ENCODE data around the gene FSHR. TPM values are rescaled to one million over a fixed set of nuclear protein-coding genes. Genes with fewer than 3 reads are reported as not detected.

FSHR gene
- total RNA-seq, 1 experiment from 2014 or later = not detected

DNA sequence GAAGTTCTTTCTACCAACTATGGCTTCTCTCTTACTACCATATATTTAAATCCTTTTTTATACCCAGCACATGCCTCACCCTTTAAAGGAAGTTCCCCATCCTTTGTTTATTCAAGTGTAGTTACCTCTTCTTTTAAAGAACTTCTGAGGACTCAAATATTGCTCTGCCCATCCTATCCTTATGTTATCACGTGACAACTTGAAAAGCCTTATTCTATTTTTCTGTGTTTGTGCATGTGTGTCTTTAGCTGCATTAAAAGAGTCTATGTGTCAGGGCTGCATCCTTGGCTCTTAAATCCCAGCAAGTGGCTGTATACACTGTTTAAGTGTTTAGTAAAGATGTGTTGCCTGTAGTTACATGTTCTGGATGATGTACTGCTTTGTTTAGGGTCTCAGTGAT, 22.5 kb downstream of the FSHR start:
- BruUV-seq (replicated peaks) = no TSS peak
- no peak overlapping the region for H3K27ac ChIP-seq
- no peak overlapping the region for H2AFZ ChIP-seq
- H3K27me3 ChIP-seq (ENCODE audit: insufficient read depth, low read depth) = no peaks in the 10 kb centered on the region
- no peaks in the 10 kb centered on the region for H3K79me2 ChIP-seq (ENCODE audit: low read depth)
- no peak for DNase-seq
- no peaks in the 10 kb centered on the region for H3K4me1 ChIP-seq (replicated peaks; ENCODE audit: insufficient read depth)
- H3K9me3 ChIP-seq (ENCODE audit: insufficient read depth, low read depth) = no peaks in the 10 kb centered on the region
- CTCF ChIA-PET = no interaction called here
- H3K4me3 ChIP-seq = no peak overlapping the region
- H3K36me3 ChIP-seq (ENCODE audit: low read depth) = no peaks in the 10 kb centered on the region
- intact Hi-C loops (cut with micrococcal nuclease; ENCODE audit: unreplicated experiment) = no loop called here
- no peaks in the 10 kb centered on the region for H3F3A ChIP-seq (ENCODE audit: insufficient read depth, low read depth)
- TF ChIP-seq, protein P1, sequence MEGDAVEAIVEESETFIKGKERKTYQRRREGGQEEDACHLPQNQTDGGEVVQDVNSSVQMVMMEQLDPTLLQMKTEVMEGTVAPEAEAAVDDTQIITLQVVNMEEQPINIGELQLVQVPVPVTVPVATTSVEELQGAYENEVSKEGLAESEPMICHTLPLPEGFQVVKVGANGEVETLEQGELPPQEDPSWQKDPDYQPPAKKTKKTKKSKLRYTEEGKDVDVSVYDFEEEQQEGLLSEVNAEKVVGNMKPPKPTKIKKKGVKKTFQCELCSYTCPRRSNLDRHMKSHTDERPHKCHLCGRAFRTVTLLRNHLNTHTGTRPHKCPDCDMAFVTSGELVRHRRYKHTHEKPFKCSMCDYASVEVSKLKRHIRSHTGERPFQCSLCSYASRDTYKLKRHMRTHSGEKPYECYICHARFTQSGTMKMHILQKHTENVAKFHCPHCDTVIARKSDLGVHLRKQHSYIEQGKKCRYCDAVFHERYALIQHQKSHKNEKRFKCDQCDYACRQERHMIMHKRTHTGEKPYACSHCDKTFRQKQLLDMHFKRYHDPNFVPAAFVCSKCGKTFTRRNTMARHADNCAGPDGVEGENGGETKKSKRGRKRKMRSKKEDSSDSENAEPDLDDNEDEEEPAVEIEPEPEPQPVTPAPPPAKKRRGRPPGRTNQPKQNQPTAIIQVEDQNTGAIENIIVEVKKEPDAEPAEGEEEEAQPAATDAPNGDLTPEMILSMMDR (conservative IDR thresholded peaks at IDR 0.05) = no peak
- no peak for TF ChIP-seq EZH2 (IDR thresholded peaks at IDR 0.05; ENCODE audit: low read depth)
- no peaks in the 10 kb centered on the region for H4K20me1 ChIP-seq (ENCODE audit: insufficient read depth)
- no peaks in the 10 kb centered on the region for H3K9me2 ChIP-seq (ENCODE audit: insufficient read depth)
- H3K4me2 ChIP-seq = no peak overlapping the region
- POLR2A ChIA-PET (ENCODE audit: unreplicated experiment) = no interaction called here

DNA sequence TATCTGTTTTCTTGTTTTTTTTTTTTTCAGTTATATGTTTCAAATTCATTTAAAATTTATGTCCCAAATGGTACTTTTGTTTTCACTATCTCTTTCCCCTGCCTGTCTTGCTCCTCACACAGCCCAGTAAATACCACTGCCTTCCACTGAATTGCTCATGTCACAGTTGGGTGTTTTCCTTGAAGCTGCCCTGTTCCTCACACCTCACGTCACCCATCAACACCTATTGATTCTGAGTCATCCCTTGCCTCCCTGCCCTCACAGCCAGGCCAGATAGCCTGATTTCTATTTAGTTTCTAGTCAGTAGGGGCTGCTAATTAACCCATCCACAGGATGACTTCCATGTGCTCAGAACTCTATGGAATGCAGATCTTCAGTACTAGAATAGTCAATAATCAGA, 25.3 kb downstream of the FSHR start:
- H3F3A ChIP-seq (ENCODE audit: insufficient read depth, low read depth) = no peaks in the 10 kb centered on the region
- no peaks in the 10 kb centered on the region for H3K27me3 ChIP-seq (ENCODE audit: insufficient read depth, low read depth)
- H4K20me1 ChIP-seq (ENCODE audit: insufficient read depth) = no peaks in the 10 kb centered on the region
- DNase-seq = no peak
- no peaks in the 10 kb centered on the region for H3K36me3 ChIP-seq (ENCODE audit: low read depth)
- H3K4me2 ChIP-seq = no peak overlapping the region
- H2AFZ ChIP-seq = no peak overlapping the region
- H3K4me1 ChIP-seq (replicated peaks; ENCODE audit: insufficient read depth) = no peaks in the 10 kb centered on the region
- H3K9me2 ChIP-seq (ENCODE audit: insufficient read depth) = no peaks in the 10 kb centered on the region
- H3K4me3 ChIP-seq = no peak overlapping the region
- H3K27ac ChIP-seq = no peak overlapping the region
- POLR2A ChIA-PET (ENCODE audit: unreplicated experiment) = no interaction called here
- intact Hi-C loops (cut with micrococcal nuclease; ENCODE audit: unreplicated experiment) = no loop called here
- BruUV-seq (replicated peaks) = no TSS peak
- no peaks in the 10 kb centered on the region for H3K9me3 ChIP-seq (ENCODE audit: insufficient read depth, low read depth)
- CTCF ChIA-PET = no interaction called here
- TF ChIP-seq EZH2 (IDR thresholded peaks at IDR 0.05; ENCODE audit: low read depth) = no peak
- TF ChIP-seq, protein P1 (conservative IDR thresholded peaks at IDR 0.05) = no peak
- no peaks in the 10 kb centered on the region for H3K79me2 ChIP-seq (ENCODE audit: low read depth)

DNA sequence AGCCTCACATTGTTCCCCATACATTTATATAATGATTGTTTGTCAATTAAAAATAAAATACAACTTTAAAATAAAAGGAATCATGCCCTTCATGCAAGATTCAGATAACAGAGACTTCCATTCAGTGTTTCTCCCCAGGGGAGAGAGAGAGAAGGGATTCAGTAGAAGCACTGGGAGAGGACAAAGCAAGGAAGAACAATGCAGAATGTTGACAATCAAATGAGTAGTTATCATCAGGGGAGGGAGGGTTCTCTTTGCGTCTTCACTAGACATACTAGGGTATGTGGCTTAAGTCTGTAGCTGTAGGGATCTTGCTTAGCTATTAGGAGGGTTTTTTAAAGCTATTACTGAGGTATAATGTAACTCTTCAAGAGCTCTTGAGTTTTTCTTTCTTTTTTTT, 30.7 kb downstream of the FSHR start:
- Histone ChIP-seq H3K4me2 (no peak overlapping the region), H4K20me1 (ENCODE audit: insufficient read depth) (no peaks in the 10 kb centered on the region), H3K4me3 (no peak overlapping the region), H3K27ac (no peak overlapping the region), H3F3A (ENCODE audit: insufficient read depth, low read depth) (no peaks in the 10 kb centered on the region), H3K36me3 (ENCODE audit: low read depth) (no peaks in the 10 kb centered on the region), H3K79me2 (ENCODE audit: low read depth) (no peaks in the 10 kb centered on the region), H3K9me2 (ENCODE audit: insufficient read depth) (no peaks in the 10 kb centered on the region), H3K9me3 (ENCODE audit: insufficient read depth, low read depth) (no peaks in the 10 kb centered on the region), H3K27me3 (ENCODE audit: insufficient read depth, low read depth) (no peaks in the 10 kb centered on the region; the same call in 1 of the 2 replicates), H2AFZ (no peak overlapping the region; the same call in 1 of the 2 replicates), H3K4me1 (replicated peaks; ENCODE audit: insufficient read depth) (no peaks in the 10 kb centered on the region)
- CTCF ChIA-PET = no interaction called here
- TF ChIP-seq, protein P1 (conservative IDR thresholded peaks at IDR 0.05) = no peak
- no peak for TF ChIP-seq EZH2 (IDR thresholded peaks at IDR 0.05; ENCODE audit: low read depth)
- intact Hi-C loops (cut with micrococcal nuclease; ENCODE audit: unreplicated experiment) = no loop called here
- DNase-seq = no peak
- POLR2A ChIA-PET (ENCODE audit: unreplicated experiment) = no interaction called here
- BruUV-seq (replicated peaks) = no TSS peak

Measured in PC-9 (cell line).